NK-92 (cell line): ENCODE results near the gene KRT77.
"Not testable (repeated sequence)": the region's sequence is repeated elsewhere in the genome, so short reads cannot be mapped to it uniquely, and the experiment has no call there.

Source experiments
- DNase-seq: peaks from one replicate; lab custom pipeline; 2025; ENCODE audit not compliant: unreplicated experiment; lab: John Stamatoyannopoulos, UW

Gene KRT77

DNA sequence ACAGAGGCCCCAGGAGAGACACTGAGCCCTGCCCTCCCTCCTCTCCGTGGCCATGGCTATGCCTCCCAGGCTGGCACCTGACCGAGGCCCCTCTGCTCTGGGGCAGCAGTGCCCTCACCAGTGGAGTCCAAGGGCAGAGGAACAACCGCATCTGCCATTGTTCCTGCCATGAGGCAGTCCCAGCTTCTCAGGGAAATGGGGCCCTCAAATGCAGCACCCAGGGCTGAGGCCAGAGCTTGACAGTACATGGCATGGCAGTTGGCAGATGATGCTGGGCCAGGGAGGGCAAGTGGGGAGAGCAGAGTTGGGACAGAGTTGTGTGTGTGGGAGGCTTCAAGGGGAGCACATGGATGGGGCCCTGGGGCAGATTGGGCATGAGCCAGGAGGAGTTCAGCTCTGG is 21.1 kb upstream of the KRT77 start:
- DNase-seq: no peak

DNA sequence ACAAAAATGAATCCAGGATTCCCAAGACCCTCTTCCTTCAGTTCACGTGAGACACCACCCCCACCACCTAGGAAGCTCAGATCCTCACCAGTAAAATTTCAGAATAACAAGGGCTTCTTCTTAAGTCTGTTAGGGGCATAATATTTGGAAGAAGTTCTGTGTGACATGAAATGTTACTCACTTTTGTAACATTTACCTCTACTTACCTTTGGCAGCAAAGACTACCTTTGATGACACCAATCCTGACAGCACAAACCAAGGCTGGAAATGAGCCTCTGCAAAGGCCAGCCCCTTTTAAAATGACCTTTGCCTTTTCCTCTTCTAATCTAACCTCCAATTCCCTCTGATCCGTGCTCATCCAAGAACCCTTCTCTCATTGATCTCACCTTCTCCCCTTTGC is 19.4 kb upstream of the KRT77 start:
- no peak for DNase-seq

GRCh38 chr12:52721838-52722470 is 18.6 kb upstream of the KRT77 start:
- DNase-seq: no peak

- DNase-seq: no peak
These were observed 17.1 kb upstream of the KRT77 start for GRCh38 chr12:52720365-52720886.

DNA sequence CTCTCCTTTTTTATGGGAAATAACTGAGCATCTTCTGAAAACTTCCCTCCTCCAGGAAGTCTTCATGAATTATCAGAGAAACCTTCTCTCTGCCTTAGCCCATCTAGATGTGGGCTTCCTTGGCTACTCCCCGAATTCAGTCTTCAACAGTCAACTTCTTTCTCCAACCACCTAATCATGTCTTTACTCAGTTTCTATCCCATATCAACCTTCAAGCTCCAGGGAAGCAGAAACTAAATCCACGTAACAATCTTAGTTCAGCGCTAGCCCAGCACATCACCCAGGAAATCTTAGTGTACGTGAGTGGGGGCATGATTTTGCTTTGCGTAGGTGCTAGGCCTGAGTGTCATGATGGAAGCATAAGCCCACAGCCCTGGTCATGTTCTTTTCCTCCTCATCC is 12.7 kb upstream of the KRT77 start:
- DNase-seq: no peak

DNA sequence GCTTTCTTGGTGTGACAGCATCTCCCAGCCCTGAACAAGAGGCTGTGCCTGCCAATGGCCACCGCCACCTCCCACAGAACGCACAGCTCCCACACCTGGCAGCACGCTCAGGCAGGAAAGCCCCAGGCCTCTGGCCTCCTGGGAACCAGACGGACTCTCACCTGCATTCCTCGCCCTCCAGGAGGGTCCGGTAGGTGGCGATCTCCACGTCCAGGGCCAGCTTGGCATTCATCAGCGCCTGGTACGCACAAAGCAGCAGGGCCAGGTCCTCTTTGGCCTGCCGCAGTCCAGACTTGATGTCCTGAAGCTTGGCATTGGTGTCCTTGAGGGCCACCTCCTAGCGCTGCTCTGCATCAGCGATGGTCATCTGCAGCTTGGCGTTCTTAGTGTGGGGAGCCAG is 12.1 kb upstream of the KRT77 start:
- DNase-seq: no peak

GRCh38 chr12:52714887-52715281 is 11.6 kb upstream of the KRT77 start:
- DNase-seq: no peak

- DNase-seq: no peak
These were observed 10.9 kb upstream of the KRT77 start for GRCh38 chr12:52713960-52714886.

GRCh38 chr12:52712122-52712521 is 8.8 kb upstream of the KRT77 start:
- DNase-seq: not testable (repeated sequence)

- DNase-seq: no peak
These were observed 7.4 kb upstream of the KRT77 start for GRCh38 chr12:52710730-52711129.

GRCh38 chr12:52708010-52708409 is 4.7 kb upstream of the KRT77 start:
- DNase-seq: no peak

GRCh38 chr12:52704464-52704863 is 1.1 kb upstream of the KRT77 start:
- DNase-seq: no peak

- no peak for DNase-seq
These were observed 554 bp upstream of the KRT77 start for GRCh38 chr12:52703878-52704277.

- no peak for DNase-seq
These were observed 986 bp downstream of the KRT77 start for GRCh38 chr12:52702338-52702737.

- no peak for DNase-seq
These were observed 2.0 kb downstream of the KRT77 start for GRCh38 chr12:52701281-52701680.

DNA sequence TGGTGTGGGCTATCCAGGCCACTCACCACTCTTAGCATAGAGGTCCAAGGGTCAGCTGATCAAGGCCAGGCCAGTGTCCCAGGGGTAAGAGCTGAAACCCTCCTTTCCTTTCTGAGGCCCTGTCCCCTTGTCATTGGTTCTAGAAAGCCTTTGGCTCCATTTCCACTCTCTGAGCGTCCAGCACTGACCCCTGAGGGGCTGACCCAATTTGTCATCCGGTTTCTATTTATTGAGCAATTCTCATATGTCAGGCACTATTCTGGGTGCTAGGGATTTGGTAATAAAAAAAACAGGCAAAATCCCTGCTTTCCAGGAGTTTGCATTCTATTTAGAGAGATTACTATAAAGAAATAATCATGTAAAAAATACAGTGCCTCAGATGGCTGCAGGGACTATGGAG is 3.4 kb downstream of the KRT77 start:
- no peak for DNase-seq

DNA sequence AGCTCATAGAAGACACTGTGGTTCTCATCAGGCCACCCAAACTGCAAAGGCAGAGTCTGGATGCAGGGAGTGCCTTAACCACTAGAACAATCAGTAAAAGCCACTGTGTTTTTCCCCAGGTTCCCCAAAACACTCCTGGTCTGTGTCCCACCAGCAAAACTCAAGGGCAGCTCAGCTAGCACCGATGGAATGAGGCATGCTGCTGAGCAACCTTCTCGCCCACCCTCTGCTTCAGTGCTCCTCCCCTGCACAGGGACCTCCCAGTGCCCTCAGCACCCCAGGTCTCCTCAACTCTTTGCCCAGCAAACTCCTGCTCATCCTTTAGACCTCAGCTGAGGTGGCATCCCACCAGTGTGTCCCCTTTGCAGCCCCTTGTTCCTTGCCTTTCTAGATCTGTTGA is 4.0 kb downstream of the KRT77 start:
- no peak for DNase-seq

- no peak for DNase-seq
These were observed 4.5 kb downstream of the KRT77 start for GRCh38 chr12:52698651-52699340.

DNA sequence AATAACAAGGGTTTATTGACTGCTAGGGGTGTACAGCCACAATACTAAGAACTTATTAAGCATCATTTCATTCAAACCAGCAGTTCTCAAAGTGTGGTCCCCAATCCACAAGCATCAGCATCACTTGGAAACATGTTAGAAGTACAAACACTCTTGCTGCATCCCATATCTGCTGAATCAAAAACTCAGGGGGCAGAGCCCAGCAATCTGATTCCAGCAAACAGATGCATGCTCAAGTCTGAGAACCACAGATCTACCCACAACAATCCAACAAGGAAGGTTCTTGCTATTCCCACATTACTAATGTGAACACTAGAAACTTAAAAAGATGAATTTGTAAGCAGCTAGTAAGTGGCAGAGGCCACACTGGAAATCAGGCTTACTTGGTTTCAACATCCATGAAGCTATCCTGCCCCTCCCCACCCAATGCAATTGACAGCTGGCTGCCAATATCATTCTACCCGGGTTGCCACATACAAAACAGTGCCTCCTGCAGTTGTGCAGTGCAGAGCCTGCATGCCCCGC is 6.2 kb downstream of the KRT77 start:
- no peak for DNase-seq

GRCh38 chr12:52696588-52696987 is 6.7 kb downstream of the KRT77 start:
- no peak for DNase-seq

DNA sequence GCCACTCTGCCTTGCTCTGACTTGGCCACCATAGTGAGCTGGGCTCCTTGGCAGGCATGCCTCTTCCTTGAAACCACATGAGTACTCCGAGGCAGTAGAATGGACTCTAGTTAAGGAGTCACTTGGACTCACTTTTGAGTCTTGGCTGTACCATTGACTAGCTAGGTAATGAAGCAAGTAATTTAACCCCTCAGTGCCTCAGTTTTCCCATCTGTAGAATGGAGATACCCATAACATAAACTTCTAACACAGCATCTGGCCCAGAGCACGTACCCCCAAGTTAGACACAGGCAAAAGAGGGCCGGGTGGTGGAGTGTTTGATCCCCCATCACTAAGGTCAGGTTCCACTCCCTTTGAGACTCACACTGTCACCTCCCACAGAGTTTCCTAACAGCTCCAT is 8.3 kb downstream of the KRT77 start:
- DNase-seq: no peak
